Measurements from ENCODE around the gene CEP112.

The CEP112 gene

GRCh38 chr17:66227212-66228045, 35.5 kb upstream of the CEP112 start:
- DNase-seq (ENCODE audit: low read depth) = no peak
- Histone ChIP-seq H3K4me1 (ENCODE audit: control insufficient read depth, insufficient read depth, low read length) (peaks cover 15% of the 10 kb centered on the region), H3K36me3 (ENCODE audit: control insufficient read depth, insufficient read depth, low read length, severe bottlenecking) (no peaks in the 10 kb centered on the region), H3K9me3 (ENCODE audit: control insufficient read depth, low read length) (no peaks in the 10 kb centered on the region), H3K9ac (ENCODE audit: low read length) (no peak overlapping the region), H3K27me3 (replicated peaks; ENCODE audit: control insufficient read depth, insufficient read depth, low read length) (no peaks in the 10 kb centered on the region), H3K4me3 (ENCODE audit: low read length) (no peak overlapping the region)

- H3K4me3 ChIP-seq (ENCODE audit: low read length) = no peak overlapping the region
- no peak for DNase-seq (ENCODE audit: low read depth)
Measured at GRCh38 chr17:66222798-66223350, 30.9 kb upstream of the CEP112 start.

GRCh38 chr17:66221755-66222530, 30.0 kb upstream of the CEP112 start:
- Histone ChIP-seq H3K27me3 (replicated peaks; ENCODE audit: control insufficient read depth, insufficient read depth, low read length) (peaks cover 10% of the 10 kb centered on the region), H3K9ac (ENCODE audit: low read length) (no peak overlapping the region), H3K4me3 (ENCODE audit: low read length) (no peak overlapping the region), H3K36me3 (ENCODE audit: control insufficient read depth, insufficient read depth, low read length, severe bottlenecking) (no peaks in the 10 kb centered on the region), H3K9me3 (ENCODE audit: control insufficient read depth, low read length) (no peaks in the 10 kb centered on the region), H3K4me1 (ENCODE audit: control insufficient read depth, insufficient read depth, low read length) (no peaks in the 10 kb centered on the region)
- DNase-seq (ENCODE audit: low read depth) = no peak

More at GRCh38 chr17:66222798-66223350, 30.9 kb upstream of the CEP112 start:
- Histone ChIP-seq H3K4me1 (ENCODE audit: control insufficient read depth, insufficient read depth, low read length) (no peaks in the 10 kb centered on the region), H3K9me3 (ENCODE audit: control insufficient read depth, low read length) (no peaks in the 10 kb centered on the region), H3K9ac (ENCODE audit: low read length) (no peak overlapping the region), H3K27me3 (replicated peaks; ENCODE audit: control insufficient read depth, insufficient read depth, low read length) (peaks cover 10% of the 10 kb centered on the region), H3K36me3 (ENCODE audit: control insufficient read depth, insufficient read depth, low read length, severe bottlenecking) (no peaks in the 10 kb centered on the region)

GRCh38 chr17:66221343-66221742, 29.4 kb upstream of the CEP112 start:
- no peak for DNase-seq (ENCODE audit: low read depth)
- Histone ChIP-seq H3K36me3 (ENCODE audit: control insufficient read depth, insufficient read depth, low read length, severe bottlenecking) (no peaks in the 10 kb centered on the region), H3K9me3 (ENCODE audit: control insufficient read depth, low read length) (no peaks in the 10 kb centered on the region), H3K9ac (ENCODE audit: low read length) (no peak overlapping the region), H3K27me3 (replicated peaks; ENCODE audit: control insufficient read depth, insufficient read depth, low read length) (peaks cover 10% of the 10 kb centered on the region), H3K4me1 (ENCODE audit: control insufficient read depth, insufficient read depth, low read length) (no peaks in the 10 kb centered on the region), H3K4me3 (ENCODE audit: low read length) (no peak overlapping the region)

GRCh38 chr17:66220079-66220835, 28.3 kb upstream of the CEP112 start:
- Histone ChIP-seq H3K4me1 (ENCODE audit: control insufficient read depth, insufficient read depth, low read length) (no peaks in the 10 kb centered on the region), H3K9ac (ENCODE audit: low read length) (no peak overlapping the region), H3K36me3 (ENCODE audit: control insufficient read depth, insufficient read depth, low read length, severe bottlenecking) (no peaks in the 10 kb centered on the region), H3K27me3 (replicated peaks; ENCODE audit: control insufficient read depth, insufficient read depth, low read length) (peaks cover 17% of the 10 kb centered on the region), H3K4me3 (ENCODE audit: low read length) (no peak overlapping the region), H3K9me3 (ENCODE audit: control insufficient read depth, low read length) (no peaks in the 10 kb centered on the region)
- no peak for DNase-seq (ENCODE audit: low read depth)

- DNase-seq (ENCODE audit: low read depth) = no peak
- no peak overlapping the region for H3K4me3 ChIP-seq (ENCODE audit: low read length)
Measured at GRCh38 chr17:66215529-66215911, 23.6 kb upstream of the CEP112 start.

GRCh38 chr17:66214884-66215528, 23.1 kb upstream of the CEP112 start:
- no peaks in the 10 kb centered on the region for H3K9me3 ChIP-seq (ENCODE audit: control insufficient read depth, low read length)
- H3K36me3 ChIP-seq (ENCODE audit: control insufficient read depth, insufficient read depth, low read length, severe bottlenecking) = no peaks in the 10 kb centered on the region
- H3K4me1 ChIP-seq (ENCODE audit: control insufficient read depth, insufficient read depth, low read length) = no peaks in the 10 kb centered on the region
- peaks cover 19% of the 10 kb centered on the region for H3K27me3 ChIP-seq (replicated peaks; ENCODE audit: control insufficient read depth, insufficient read depth, low read length)
- H3K9ac ChIP-seq (ENCODE audit: low read length) = no peak overlapping the region
- no peak overlapping the region for H3K4me3 ChIP-seq (ENCODE audit: low read length)
- no peak for DNase-seq (ENCODE audit: low read depth)

More at GRCh38 chr17:66215529-66215911, 23.6 kb upstream of the CEP112 start:
- peaks cover 23% of the 10 kb centered on the region for H3K27me3 ChIP-seq (replicated peaks; ENCODE audit: control insufficient read depth, insufficient read depth, low read length)
- H3K9me3 ChIP-seq (ENCODE audit: control insufficient read depth, low read length) = no peaks in the 10 kb centered on the region
- no peak overlapping the region for H3K9ac ChIP-seq (ENCODE audit: low read length)
- H3K4me1 ChIP-seq (ENCODE audit: control insufficient read depth, insufficient read depth, low read length) = no peaks in the 10 kb centered on the region
- H3K36me3 ChIP-seq (ENCODE audit: control insufficient read depth, insufficient read depth, low read length, severe bottlenecking) = no peaks in the 10 kb centered on the region

GRCh38 chr17:66211047-66211810, 19.3 kb upstream of the CEP112 start:
- Histone ChIP-seq H3K36me3 (ENCODE audit: control insufficient read depth, insufficient read depth, low read length, severe bottlenecking) (no peaks in the 10 kb centered on the region), H3K27me3 (replicated peaks; ENCODE audit: control insufficient read depth, insufficient read depth, low read length) (peaks cover 13% of the 10 kb centered on the region), H3K4me3 (ENCODE audit: low read length) (no peak overlapping the region), H3K9ac (ENCODE audit: low read length) (no peak overlapping the region), H3K4me1 (ENCODE audit: control insufficient read depth, insufficient read depth, low read length) (no peaks in the 10 kb centered on the region), H3K9me3 (ENCODE audit: control insufficient read depth, low read length) (peaks cover 4% of the 10 kb centered on the region)
- no peak for DNase-seq (ENCODE audit: low read depth)

- Histone ChIP-seq H3K9ac (ENCODE audit: low read length) (no peak overlapping the region), H3K36me3 (ENCODE audit: control insufficient read depth, insufficient read depth, low read length, severe bottlenecking) (no peaks in the 10 kb centered on the region), H3K9me3 (ENCODE audit: control insufficient read depth, low read length) (peaks cover 4% of the 10 kb centered on the region), H3K27me3 (replicated peaks; ENCODE audit: control insufficient read depth, insufficient read depth, low read length) (peaks cover 6% of the 10 kb centered on the region), H3K4me3 (ENCODE audit: low read length) (no peak overlapping the region), H3K4me1 (ENCODE audit: control insufficient read depth, insufficient read depth, low read length) (no peaks in the 10 kb centered on the region)
- no peak for DNase-seq (ENCODE audit: low read depth)
Measured at GRCh38 chr17:66210208-66210574, 18.3 kb upstream of the CEP112 start.

- H3K4me3 ChIP-seq (ENCODE audit: low read length) = no peak overlapping the region
- peaks cover 7% of the 10 kb centered on the region for H3K9me3 ChIP-seq (ENCODE audit: control insufficient read depth, low read length)
- H3K9ac ChIP-seq (ENCODE audit: low read length) = no peak overlapping the region
- H3K27me3 ChIP-seq (replicated peaks; ENCODE audit: control insufficient read depth, insufficient read depth, low read length) = peaks cover 2% of the 10 kb centered on the region
- no peaks in the 10 kb centered on the region for H3K4me1 ChIP-seq (ENCODE audit: control insufficient read depth, insufficient read depth, low read length)
- DNase-seq (ENCODE audit: low read depth) = no peak
- H3K36me3 ChIP-seq (ENCODE audit: control insufficient read depth, insufficient read depth, low read length, severe bottlenecking) = no peaks in the 10 kb centered on the region
Measured at GRCh38 chr17:66207936-66208335, 16.0 kb upstream of the CEP112 start.

Data from adipocyte (in vitro differentiated cells).